Nephron (organoid): Measurements from ENCODE around the gene CKLF.
A peak's percentile ranks its signal among the peaks of the same experiment; 100 is the strongest.
"Not testable (repeated sequence)": the region's sequence is repeated elsewhere in the genome, so short reads cannot be mapped to it uniquely, and the experiment has no call there.

Experiments
- H3K27ac Mint-ChIP-seq, 3 experiments: 2 replicates each; pipeline ENCODE4 v1.8.0; 2020; ENCODE audit warnings: mixed read lengths in 3 of 3, mild to moderate bottlenecking in 2 of 3, moderate library complexity in 1 of 3
- H3K27me3 Mint-ChIP-seq: 2 replicates; pipeline ENCODE4 v1.8.0; 2021; ENCODE audit warnings: low read depth, mild to moderate bottlenecking, moderate library complexity, mixed read lengths
- H3K36me3 Mint-ChIP-seq: 2 replicates; pipeline ENCODE4 v1.8.0; 2020; ENCODE audit warnings: low read depth, mixed read lengths
- H3K4me1 Mint-ChIP-seq: 2 replicates; pipeline ENCODE4 v1.8.0; 2020; ENCODE audit warnings: mixed read lengths
- H3K4me3 Mint-ChIP-seq, 3 experiments: 2 replicates each; pipeline ENCODE4 v1.8.0; 2020; ENCODE audit warnings: mild to moderate bottlenecking in 3 of 3, mixed read lengths in 3 of 3, moderate library complexity in 2 of 3
- H3K9me3 Mint-ChIP-seq: 2 replicates; pipeline ENCODE4 v1.8.0; 2020; ENCODE audit warnings: mixed read lengths
- TF ChIP-seq, protein P1 (sequence below), 3 experiments: fragments of 200-600 bp; sonication (generic); IDR thresholded peaks; one replicate each; pipeline ENCODE4 v1.5.0; 2021; ENCODE audit warnings: antibody characterized with exemption in 3 of 3; ENCODE audit not compliant: unreplicated experiment in 3 of 3

CKLF gene

DNA sequence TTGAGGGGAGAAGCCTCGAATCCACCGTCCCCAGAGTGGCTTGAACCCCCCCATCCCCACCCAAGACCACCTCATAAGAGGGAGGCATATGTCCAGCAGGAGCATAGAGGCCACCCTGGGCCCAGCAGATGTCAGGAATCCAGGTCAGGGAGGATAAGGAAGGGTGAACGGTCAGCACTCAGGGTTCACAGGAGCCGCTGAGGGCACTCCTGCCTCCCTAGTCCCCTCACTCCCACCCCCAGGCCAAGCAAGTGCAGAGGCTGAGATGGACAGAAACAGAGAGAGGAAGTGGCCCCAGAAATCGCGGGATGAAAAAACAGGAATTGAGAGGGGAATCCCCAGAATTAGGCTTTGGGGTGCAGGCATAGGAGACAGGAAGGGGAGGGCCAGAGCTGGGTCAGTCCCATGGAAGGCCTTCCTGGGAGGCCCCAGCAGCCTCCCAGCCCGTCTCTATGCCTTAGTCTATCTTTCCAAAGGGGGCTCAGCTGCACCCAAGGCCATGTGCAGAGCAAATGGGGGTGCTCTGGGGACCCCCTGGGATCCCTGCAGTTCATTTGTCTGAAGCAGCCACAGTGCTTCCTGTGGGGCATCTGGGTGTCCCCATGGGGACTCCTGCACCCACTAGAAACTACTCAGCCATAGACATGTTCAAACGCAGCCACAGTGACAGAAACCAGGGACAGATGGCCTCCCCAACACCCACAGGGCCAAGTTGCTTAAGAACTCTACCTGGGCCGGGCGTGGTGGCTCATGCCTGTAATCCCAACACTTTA lies 53.8 kb downstream of the CKLF start:
- Mint-ChIP-seq H3K27me3 (no peaks in the 10 kb centered on the region), H3K36me3 (peaks cover 21% of the 10 kb centered on the region), H3K27ac (peak overlapping the region; percentile 64 to 85 (median 71)), H3K4me1 (peaks cover 29% of the 10 kb centered on the region), H3K4me3 (peak overlapping the region; percentile 76 to 88 (median 86)), H3K9me3 (no peaks in the 10 kb centered on the region)
- TF ChIP-seq, protein P1, sequence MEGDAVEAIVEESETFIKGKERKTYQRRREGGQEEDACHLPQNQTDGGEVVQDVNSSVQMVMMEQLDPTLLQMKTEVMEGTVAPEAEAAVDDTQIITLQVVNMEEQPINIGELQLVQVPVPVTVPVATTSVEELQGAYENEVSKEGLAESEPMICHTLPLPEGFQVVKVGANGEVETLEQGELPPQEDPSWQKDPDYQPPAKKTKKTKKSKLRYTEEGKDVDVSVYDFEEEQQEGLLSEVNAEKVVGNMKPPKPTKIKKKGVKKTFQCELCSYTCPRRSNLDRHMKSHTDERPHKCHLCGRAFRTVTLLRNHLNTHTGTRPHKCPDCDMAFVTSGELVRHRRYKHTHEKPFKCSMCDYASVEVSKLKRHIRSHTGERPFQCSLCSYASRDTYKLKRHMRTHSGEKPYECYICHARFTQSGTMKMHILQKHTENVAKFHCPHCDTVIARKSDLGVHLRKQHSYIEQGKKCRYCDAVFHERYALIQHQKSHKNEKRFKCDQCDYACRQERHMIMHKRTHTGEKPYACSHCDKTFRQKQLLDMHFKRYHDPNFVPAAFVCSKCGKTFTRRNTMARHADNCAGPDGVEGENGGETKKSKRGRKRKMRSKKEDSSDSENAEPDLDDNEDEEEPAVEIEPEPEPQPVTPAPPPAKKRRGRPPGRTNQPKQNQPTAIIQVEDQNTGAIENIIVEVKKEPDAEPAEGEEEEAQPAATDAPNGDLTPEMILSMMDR (IDR thresholded peaks at IDR 0.05; ENCODE audit: unreplicated experiment in 3 of 3) = no peak

DNA sequence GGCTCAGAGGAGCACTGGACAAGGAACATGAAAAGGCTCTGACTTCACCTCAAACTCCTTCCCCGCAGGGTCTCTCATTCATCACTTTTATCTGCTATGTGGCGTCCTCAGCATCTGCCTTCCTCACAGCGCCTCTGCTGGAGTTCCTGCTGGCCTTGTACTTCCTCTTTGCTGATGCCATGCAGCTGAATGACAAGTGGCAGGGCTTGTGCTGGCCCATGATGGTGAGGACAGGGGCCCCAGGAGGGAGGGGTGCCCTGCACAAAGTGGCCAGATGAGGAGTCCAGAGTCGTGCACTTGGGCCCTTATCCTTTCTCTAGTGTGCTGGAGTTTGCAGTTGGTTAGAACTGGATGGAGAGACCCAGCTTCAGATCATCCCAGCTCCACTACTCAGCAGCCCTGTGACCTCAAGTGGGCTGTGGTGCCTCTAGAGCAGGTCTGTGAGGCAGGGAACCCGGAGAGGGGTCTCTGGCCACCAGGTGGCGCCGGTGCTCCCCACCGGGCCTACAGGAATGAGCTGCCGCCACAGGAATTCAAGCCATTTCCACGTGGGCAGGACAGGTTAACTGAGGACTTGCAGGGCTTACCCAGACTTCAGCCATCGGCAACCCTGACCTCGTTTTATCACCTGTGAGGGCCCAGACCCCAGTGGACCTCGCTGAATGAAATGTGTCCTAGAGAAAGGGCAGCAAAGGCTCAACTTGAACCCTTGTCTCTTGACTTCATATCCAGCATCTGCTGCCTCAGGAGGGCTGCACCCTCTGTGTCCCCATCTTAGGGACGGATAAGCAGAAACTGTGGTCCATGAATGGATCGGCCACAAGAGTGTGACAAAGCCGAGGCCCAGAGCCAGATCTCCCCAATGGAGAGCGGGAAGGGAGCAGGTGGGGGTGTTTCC lies 56.1 kb downstream of the CKLF start:
- peak overlapping the region; percentile 21 to 75 (median 40) for H3K27ac Mint-ChIP-seq
- peaks cover 22% of the 10 kb centered on the region for H3K4me1 Mint-ChIP-seq
- H3K4me3 Mint-ChIP-seq = peak overlapping the region; percentile 62 to 78 (median 77)
- H3K36me3 Mint-ChIP-seq = peaks cover 42% of the 10 kb centered on the region
- TF ChIP-seq, protein P1 (IDR thresholded peaks at IDR 0.05; ENCODE audit: unreplicated experiment in 3 of 3) = peak; percentile 90 to 94 (median 91)
- no peaks in the 10 kb centered on the region for H3K9me3 Mint-ChIP-seq
- H3K27me3 Mint-ChIP-seq = no peaks in the 10 kb centered on the region

DNA sequence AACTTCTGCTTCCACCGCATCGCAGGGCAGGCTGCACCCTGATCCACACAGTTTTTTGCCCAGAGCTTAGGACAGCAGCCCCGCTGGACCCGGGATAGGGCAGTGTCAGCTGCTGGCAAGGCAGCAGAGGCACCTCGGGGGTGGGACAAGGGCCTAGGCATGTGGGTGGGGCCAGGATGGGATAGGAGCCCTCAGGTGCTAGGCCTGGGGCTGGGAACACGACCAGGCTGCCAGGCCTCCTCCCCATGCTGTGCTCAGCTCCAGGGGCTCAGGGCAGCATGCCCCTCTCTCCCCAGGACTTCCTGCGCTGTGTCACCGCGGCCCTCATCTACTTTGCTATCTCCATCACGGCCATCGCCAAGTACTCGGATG lies 56.7 kb downstream of the CKLF start:
- H3K9me3 Mint-ChIP-seq = no peaks in the 10 kb centered on the region
- no peak overlapping the region for H3K27ac Mint-ChIP-seq
- no peaks in the 10 kb centered on the region for H3K27me3 Mint-ChIP-seq

DNA sequence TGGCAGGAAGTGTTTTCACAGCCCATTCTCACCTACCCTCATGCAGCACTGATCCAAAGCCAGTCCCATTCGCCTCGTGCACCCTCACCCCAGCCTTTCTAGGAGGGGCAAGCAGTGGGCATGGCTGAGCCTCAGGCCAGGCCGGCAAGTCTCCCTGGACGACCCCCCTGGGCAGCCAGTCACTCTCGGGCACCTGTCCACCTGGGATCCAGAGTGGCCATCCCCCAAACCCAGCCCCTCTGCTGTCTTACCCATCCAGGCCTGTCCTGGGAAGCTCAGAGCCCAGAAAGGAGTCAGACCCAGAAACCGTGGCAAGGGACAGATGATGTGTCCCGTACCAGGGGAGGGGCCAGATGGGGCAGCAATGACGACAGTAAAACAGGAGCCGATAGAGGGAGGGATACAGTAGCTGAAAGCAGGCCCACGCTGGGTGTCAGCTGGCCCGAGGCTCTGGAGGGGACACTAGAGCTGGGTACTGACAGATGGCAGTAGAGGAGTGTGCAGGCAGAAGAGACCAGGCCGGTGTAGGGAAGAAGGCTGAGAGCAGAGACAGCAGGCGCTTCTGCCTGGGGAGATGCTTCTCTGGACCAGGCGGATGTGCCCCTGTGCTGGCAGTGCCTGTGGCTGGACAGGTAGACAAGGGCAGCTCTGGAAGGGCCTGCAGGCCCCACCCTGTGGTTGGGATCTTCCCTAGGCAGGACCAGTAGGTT lies 57.9 kb downstream of the CKLF start:
- H3K27me3 Mint-ChIP-seq = no peaks in the 10 kb centered on the region
- TF ChIP-seq, protein P1 (IDR thresholded peaks at IDR 0.05; ENCODE audit: unreplicated experiment in 3 of 3) = no peak
- H3K36me3 Mint-ChIP-seq = peaks cover 58% of the 10 kb centered on the region
- no peak overlapping the region for H3K4me3 Mint-ChIP-seq
- no peak overlapping the region for H3K27ac Mint-ChIP-seq
- no peaks in the 10 kb centered on the region for H3K9me3 Mint-ChIP-seq
- H3K4me1 Mint-ChIP-seq = peaks cover 15% of the 10 kb centered on the region

More for the DNA sequence above, 56.7 kb downstream of the CKLF start:
- TF ChIP-seq, protein P1 (IDR thresholded peaks at IDR 0.05; ENCODE audit: unreplicated experiment in 3 of 3) = no peak
- Mint-ChIP-seq H3K36me3 (peaks cover 47% of the 10 kb centered on the region), H3K4me1 (peaks cover 16% of the 10 kb centered on the region), H3K4me3 (no peak overlapping the region)

DNA sequence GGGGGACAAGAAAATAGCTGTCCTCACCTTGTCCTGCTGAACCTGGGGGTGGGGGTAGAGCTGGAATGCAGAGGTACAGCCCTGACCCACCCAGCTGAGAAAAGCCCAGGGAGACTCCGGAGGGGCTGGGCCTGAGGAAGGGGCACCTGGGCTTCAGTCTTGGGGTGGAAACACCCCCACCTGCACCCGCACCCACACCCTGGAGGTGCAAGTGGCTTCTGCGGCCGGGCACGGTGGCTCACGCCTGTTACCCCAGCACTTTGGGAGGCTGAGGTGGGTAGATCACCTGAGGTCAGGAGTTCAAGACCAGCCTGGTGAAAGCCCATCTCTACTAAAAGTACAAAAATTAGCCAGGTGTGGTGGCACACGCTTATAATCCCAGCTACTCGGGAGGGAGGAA lies 59.5 kb downstream of the CKLF start:
- not testable (repeated sequence) for H3K27me3 Mint-ChIP-seq, H3K9me3 Mint-ChIP-seq, H3K4me3 Mint-ChIP-seq, H3K27ac Mint-ChIP-seq
- Mint-ChIP-seq H3K36me3 (peaks cover 62% of the 10 kb centered on the region), H3K4me1 (peaks cover 11% of the 10 kb centered on the region)

DNA sequence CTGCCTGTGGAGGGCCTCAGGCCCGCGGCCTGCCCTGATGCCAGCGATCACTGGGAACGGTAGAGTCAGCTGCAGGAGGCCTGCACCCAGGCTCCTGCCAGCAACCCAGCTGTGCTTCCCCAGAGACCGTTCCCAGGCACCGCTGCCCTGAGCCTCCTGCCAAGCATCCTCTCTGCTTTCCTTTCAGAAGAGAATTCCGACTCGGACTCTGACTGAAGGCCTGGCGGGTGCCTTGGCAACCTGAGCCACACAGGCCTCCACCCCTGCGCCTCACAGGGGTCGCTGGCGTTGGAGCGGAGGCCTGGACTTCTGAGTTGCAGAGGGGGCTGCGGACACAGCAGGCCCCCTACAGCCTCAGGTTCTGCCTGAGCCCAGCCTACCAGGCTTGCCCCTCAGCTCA lies 60.0 kb downstream of the CKLF start:
- TF ChIP-seq, protein P1 (IDR thresholded peaks at IDR 0.05; ENCODE audit: unreplicated experiment in 3 of 3) = no peak
- peaks cover 16% of the 10 kb centered on the region for H3K4me1 Mint-ChIP-seq
- no peaks in the 10 kb centered on the region for H3K27me3 Mint-ChIP-seq
- H3K27ac Mint-ChIP-seq = no peak overlapping the region
- no peak overlapping the region for H3K4me3 Mint-ChIP-seq
- H3K36me3 Mint-ChIP-seq = peaks cover 62% of the 10 kb centered on the region
- H3K9me3 Mint-ChIP-seq = no peaks in the 10 kb centered on the region
